ENCODE results near the gene HNF1A.

Gene HNF1A

DNA sequence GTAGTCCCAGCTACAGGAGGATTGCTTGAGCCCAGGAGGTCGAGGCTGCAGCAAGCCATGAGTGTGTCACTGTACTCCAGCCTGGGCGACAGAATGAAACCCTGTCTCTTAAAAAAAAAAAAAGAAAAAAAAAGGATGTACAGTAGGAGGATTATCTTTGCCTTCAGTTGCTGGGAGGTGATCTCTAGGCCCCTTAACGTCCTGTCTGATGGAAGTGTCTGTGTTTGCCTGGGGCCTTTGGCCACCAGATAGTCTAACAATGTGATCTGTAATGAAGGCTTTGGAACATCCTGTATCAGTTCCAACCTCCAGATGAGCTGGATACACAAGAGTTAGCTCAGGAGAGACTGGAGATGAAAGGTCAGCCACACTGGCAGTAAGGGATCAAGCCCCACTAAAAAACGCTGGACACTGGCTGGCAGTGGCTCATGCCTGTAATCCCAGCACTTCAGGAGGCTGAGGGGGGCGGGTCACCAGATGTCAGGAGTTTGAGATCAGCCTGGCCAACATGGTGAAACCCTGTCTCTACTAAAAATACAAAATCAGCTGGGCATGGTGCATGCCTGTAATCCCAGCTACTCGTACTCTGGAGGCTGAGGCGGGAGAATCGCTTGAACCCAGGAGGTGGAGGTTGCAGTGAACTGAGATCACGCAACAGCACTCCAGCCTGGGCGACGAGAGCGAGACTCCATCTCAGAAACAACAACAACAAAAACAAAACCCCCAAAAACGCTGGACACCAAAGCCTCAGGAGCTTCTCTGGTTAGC lies 19.0 kb upstream of the HNF1A start:
- no peak for DNase-seq

DNA sequence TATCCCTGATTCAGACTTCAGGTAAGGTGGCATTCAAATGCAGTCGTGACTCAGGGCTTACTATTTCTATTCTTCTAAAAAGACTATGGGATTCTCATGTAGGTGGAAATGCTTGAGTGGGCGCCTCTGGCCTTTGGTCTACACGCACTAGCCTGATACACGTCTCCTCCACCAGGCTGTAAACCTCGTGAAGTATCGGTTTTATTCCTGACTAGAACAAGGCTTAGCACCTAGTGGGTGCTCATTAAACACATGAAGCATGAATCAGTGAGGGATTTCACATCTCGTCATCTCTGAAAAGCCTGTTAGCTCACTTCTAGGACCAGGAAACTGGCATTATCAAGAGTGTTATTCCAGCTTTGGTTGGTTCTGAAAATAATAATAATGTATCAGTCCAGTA lies 17.7 kb upstream of the HNF1A start:
- DNase-seq = no peak

DNA sequence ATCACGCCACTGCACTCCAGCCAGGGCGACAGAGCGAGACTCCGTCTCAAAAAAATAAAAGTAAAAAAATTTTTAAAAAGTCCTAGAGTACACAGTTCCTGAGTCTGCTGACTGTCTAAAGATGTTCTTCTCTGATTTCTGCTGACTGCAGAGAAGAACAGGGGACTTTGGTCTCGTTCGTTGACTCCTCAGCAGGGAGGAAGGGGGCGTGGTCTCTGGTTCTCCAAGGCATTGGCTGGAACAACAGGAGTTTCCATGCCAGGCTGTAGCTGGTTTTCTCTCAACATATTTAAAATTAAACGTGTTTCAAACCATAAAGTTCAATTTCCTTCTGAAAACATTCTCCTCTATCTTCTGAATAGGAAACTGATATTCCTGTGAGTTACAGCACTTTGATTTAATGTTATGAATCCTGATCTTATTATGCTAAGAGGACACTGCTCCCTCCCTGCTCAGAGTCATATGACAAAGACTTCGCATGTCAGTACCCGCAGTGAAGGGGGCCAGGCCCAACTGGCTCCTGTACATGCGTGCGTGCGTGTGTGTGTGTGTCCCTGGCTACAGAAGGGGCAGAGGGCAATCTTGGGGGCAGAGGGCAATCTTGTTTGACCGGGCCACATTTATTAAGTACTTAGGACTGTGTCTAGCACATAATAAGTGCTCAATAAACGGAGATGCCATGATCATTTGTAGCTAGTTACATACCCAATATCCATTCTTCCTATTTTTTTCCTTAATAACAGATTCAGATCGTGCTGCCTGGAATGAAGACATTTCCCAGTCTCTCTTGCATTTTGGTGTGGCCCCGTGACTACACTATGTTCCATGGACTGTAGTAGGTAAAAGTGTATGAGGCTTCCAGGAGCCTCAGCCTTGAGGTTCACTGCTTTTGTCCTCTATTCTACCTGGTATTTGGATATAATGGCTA lies 16.5 kb upstream of the HNF1A start:
- DNase-seq = no peak

DNA sequence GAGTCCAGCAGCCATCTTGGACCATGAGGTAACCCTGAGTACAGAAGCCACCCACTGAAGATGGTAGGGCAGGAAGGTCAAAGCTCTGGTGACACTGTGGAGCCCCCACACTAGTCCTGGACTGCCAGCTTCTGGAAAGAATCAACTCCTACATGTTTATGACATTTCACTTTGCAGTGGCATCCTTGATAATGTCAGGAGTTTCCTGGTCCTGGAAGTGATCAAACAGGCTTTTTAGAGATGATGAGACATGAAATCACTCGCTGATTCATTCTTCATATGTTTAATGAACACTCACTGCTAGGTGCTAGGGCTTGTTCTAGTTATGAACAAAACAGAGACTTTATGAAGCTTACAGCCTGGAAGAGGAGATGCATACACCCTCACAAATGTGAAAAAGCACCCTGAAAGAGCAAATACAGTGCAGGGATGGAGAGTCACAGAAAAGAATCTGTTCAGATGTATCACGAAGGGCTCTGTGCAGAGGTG lies 15.8 kb upstream of the HNF1A start:
- no peak for DNase-seq

DNA sequence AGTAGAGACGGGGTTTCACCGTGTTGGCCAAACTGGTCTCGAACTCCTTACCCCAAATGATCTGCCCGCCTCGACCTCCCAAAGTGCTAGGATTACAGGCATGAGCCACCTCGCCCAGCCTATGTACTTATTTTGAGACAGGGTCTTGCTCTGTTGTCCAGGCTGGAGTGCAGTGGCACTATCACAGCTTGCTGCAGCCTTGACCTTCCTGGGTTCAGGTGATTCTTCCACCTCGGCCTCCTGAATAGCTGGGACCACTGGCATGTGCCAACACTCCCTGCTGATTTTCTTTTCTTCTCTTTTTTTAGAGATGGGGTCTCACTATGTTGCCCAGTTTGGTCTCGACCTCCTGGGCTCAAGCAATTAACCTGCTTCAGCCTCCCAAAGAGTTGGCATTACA lies 14.0 kb upstream of the HNF1A start:
- no peak for DNase-seq

DNA sequence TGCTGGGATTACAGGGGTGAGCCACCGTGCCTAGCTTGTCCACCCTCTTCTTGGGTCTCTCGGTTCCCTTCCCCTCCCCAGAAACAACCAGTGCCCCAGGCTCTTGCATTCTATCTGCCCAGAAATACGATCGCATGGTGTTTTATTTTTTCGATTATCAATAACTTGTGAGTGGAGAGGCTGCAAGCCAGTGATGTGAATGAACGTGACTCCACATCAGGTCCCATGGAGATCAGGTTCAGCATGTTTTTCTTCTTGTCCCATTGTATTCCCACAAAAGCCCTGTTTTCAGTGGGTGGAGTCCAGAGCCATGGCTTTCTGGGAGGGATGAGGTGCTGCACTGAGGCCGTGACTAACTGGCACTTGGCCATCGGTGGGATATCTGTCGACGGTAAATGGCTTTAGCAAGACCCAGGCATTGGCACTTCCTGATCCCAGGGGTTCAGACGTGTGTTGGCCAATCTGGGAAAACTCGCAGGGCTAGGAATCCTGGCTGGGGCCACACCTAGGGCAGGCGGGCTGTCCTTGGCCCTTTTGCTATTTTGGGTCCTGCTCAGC lies 12.7 kb upstream of the HNF1A start:
- DNase-seq = no peak

DNA sequence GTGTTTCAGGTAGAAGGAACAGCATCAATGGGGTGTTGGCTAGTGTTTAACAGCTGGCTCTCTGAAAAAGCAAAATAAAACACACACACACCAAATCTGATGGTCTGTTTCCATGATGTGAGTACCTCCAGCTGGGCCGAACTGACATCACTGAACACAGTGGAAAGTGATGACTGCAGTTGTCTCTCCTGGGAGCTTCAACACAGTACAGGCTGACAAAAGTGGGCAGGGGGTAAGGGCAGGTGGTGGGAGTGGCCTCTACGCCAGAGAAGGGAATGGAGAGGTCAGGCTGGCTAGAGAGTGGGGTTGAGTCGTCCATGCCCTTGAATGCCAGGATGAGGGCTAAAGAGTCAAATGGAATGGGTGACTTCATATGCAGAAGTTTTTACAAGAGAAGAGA lies 8.0 kb upstream of the HNF1A start:
- DNase-seq = no peak

DNA sequence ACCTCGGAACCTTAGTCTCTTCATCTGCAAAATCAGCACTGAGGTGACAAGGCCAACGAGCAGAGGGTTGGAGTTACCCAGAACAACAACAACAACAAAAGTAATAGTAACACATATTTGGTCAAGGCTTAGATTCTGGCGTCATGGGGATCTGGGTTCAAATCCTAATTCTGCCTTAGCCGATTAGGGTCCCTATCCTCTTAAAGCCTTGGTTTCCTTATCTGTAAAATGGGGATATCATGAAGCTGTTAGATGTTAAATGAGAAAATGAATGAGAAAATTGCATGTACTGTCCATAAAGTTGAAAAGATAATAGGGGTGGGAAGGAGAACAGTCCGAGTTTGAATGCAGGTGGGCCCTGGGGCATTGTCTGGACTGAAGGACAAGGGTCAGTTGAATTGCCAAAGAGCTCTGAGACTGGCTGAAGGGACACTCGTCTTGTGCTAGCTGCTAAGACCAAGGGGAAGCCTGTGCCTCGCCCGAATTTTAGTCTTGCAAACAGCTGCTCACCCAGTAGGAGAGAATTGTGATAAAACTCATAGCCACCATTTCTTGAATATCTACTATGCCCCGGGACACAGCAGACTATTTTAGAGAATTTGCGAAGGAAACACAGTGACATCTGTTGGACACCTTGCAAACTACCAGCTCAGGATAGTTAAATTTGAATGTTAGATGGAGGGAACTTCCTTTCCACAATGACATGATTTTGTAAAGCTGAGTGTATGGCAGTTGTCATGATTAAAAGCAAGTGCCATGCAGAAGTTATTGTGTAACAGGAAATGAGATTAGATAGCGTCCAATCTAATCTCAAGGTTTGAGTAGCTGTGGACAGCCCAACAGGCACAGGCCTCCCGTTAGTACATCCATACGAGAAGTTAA lies 6.8 kb upstream of the HNF1A start:
- peak in 14 of 51 donors; percentile 0 to 34 (median 4) for DNase-seq

DNA sequence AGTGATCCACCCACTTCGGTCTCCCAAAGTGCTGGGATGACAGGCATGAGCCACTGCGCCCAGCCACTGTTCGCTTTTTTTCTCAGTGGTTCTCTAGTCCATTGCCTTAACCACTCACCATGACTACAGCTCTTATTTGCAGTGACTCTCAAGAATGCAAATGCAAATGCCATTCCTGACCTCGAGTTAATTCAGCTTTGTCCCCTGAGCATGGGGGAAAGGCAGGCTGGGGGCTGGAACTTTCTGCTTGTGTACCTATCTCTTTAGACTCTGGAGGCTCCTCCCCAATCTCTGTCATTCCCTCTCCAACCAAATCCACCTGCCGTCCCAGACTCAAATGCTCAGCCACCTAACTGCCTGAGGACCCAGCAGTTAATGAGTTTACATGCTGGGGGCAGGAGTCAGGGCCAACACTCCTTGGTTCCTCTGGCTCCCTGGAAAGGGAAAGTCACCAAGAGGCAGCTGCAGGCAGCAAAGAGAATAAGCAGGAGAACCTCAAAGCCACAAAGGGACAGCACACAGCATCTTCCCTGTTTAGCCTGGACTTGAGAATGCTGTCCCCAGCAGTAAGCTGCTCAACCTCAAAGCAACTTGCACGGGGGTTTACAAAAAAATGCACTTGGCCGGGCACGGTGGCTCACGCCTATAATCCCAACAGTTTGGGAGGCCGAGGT lies 5.3 kb upstream of the HNF1A start:
- peak in 2 of 51 donors; percentile 1 to 6 for DNase-seq

DNA sequence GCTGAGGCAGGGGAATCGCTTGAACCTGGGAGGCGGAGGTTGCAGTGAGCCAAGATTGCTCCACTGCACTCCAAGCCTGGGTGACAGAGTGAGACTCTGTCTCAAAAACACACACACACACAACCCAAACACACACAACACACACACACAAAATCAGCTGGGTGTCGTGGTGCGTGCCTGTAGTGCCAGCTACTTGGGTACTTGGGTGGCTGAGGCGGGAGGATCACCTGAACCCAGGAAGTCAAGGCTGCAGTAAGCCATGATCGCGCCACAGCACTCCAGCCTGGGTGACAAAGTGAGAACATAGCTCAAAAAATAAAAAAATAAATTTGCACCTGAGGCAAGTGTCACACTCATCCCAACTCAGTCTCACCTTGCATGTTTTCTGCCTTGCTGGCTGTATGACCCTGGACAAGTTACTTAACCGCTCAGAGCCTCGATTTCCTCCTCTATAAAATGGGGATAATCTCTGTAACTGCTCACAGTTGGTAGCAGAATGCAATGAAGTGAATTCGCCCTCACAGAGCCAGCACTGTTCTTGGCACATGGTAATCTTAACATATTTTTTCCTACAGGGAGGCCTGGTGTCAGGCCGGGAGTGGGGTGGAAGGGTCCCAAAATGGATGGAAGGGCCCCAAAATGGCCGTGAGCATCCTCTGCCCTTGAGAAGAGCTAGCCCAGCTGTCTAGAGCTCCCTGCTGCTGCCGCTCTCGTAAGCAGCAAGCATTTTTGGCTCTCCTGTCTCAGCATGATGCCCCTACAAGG lies 630 bp upstream of the HNF1A start:
- no peak for DNase-seq

DNA sequence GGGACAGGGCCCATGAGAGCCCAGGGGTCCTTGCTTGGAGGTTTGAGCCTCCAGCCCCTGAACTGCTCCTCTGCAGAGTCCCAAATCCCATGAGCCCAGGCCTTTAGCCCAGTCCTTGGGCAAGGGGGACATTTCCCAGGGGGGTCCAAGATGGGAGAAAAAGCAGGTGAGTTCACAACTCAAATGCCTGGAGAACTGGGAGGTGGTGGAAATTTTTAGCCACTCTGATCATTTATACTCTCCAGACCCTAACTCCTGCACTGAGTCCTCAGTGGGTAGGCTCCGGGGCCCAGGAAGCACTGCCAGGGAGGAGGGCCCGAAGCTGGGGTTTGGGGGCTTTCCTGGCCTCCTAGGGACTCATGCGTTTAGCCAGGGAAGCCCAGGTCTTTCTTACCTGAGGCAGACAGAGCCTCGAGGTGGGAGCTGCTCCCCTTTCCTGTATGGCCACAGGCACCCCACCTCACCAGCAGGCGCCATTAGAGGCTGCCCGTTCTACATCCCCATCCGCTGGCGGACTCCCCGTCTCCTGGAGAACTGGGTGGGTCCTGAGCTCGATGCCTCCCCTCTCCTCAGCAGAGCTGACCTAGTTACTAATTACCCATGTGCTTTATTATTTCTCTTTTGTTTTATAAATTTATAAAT lies 998 bp downstream of the HNF1A start:
- DNase-seq = no peak

DNA sequence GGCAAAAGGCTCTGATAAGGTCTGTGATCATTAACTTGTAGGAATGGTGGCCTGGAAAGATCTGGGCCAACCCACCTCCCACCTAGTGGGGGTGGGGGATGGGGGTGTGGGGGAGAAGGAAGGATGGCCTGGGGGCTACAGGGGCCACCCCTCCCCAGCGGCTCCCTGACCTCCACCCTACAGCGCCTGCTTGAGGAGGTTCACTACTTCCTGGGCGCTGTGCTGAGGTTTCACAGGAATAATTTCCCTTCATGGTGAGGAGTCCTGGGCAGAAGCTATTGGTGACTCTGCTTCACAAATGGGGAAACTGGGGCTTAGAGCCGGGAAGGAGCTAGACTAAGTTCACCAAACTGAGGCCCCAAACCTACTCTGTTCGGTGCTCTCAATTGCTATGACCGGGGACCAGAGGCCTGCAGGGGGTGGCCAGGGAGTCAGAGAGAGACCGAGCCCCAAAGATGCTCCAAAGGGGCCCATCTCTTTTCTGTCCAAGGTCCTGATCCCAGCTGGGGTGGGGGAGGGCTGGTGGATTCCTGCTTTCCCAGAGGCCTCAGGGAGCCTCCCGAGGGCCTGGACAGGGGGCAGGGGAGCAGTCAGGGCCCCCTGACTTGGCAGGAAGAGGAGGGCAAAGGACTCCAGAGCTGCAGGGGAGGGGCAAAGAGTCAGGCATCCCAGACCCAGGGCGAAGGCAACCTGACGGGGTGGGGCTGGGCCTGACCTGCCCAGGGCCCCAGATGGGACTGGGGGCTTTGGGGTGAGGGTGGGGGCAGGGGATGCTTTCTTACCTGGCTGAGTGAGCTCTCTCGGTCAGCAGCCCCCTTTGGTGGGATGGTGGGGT lies 1.7 kb downstream of the HNF1A start:
- no peak for DNase-seq

DNA sequence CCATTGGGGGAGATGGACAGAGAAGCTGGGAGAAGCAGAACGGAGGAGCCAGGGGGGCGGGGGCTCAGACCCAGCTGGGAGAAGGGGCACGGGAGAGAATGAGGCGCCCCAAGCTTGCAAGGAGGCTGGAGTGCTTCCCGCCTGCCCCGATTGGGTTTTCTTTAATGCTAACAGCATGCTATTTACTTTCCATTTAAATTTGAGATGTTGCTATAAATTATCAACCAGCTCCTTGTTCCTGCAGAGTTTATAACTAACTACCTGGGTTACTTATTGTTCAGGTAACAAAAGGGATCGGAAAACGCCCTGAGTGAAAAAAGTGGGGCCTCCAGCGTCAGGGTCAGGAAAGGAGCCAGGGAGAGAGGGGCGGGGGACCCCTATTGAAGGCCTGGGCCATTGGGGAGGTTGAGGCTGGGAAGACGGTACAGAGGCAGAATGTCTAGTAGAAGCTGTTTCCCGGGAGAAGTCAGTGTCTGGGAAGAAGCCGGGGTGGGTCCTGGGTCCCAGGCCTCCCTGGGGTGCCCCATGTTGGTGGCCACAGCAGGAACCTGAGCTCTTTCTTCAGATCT lies 2.5 kb downstream of the HNF1A start:
- DNase-seq = no peak

DNA sequence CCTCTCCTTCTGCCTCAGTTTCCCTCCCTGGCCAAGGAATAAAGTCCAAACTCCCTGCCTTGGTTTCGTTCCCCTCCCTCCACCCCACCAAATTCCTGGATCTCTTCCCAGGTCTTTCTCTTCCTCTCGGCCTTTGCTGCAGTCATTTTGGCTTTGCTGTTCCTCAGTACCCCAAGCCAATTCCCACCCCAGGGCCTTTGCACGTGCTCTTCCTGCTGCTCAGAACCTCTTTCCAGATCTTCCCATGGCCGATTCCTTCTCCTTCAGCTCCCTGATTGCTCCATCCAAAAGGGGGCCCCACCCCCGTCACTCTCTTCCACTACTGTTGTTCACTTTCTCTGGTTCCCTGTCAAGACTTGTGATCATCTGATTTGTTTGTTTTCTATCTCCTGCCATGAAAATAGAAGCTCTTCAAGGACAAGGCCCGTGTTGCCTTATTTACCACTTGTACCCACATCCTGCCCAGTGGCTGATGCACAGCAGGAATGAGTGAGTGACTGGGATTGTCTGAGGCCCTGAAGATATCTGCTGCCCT lies 3.1 kb downstream of the HNF1A start:
- no peak for DNase-seq

DNA sequence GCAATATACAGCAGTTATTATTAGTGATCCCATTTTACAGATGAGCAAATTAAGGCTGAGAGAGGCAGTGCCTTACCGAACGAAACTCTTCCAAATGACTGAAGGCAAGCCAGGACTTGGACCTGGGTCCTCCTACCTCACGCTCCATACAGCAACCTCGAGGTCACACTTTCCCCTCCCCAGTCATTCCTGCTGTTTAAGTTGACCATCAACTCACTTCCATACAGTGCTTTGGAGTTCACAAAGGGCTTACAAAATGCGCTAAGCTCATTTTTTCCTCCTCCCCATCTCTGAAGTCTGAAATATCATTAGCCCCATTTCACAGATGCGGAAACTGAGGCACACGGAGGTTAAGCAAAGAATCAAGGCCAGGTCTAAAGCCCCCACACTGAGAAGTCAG lies 4.3 kb downstream of the HNF1A start:
- DNase-seq = no peak

DNA sequence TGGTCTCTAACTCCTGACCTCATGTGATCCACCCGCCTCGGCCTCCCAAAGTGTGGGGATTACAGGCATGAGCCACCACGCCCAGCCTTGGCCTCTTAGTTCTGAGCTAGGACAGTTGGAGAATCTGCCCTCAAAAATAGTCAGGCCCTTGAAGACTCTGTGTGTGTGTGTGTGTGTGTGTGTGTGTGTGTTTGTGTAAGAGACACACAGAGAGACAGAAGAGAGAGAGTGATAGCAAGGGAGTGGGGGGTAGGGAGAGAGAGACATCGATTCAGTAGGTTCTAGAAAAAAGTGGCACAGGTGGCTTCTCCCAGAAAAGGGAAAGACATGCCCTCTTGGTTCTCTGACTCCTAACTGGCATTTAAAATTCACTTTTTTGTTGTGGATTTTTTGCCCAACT lies 5.4 kb downstream of the HNF1A start:
- no peak for DNase-seq

DNA sequence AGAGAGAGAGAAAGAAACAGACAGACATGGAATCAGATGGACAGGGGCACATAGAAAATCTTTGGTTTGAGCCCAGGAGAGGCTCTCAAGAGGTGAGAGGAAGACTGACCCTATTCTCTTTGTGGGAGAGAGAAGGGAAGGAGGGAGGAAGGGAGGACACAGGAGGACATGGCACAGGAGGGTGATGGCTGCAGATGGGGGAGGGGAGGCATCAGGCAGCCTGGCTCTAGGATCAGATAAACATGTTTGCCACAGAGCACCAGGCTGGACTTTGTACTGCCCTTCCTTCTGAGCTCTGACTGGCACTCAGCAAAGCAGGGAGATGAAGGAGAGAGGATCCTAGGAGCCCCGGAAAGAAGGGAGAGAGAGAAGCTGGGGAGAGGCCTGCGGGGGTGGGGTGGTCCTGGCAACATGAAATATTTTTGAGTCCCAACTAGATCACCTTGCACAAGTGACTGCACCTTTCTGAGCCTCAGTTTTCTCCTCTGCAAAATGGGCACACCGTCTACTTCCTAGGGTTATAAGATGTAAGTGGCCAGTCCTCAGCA lies 6.1 kb downstream of the HNF1A start:
- DNase-seq = no peak
